WTC11 (cell line): Measurements from ENCODE around the gene ZEB2. TPM values are rescaled to one million over a fixed set of nuclear protein-coding genes. Genes with fewer than 3 reads are reported as not detected.
"Not testable (repeated sequence)": the region's sequence is repeated elsewhere in the genome, so short reads cannot be mapped to it uniquely, and the experiment has no call there.

Experiments
- ATAC-seq: fragments of 200-7000 bp; cut with Tn5 transposase; 2 replicates; pipeline ENCODE4 v1.10.0; 2021; ENCODE audit warnings: mild to moderate bottlenecking, moderate library complexity
- CTCF ChIA-PET: fragments of 300-600 bp; sonication (Branson Sonifier 250); formaldehyde crosslinking; loops from one replicate; lab custom pipeline; 2021; ENCODE audit warnings: antibody characterized with exemption; lab: Charles Lee
- POLR2A ChIA-PET: fragments of 350-600 bp; sonication (Branson Sonifier 250); formaldehyde crosslinking; loops from one replicate; lab custom pipeline; 2021; ENCODE audit warnings: antibody characterized with exemption; lab: Charles Lee
- DNase-seq: peaks from one replicate; pipeline ENCODE4 v3.0.0; 2021; ENCODE audit warnings: low spot score
- H3K27ac Mint-ChIP-seq: 2 replicates; pipeline ENCODE4 v1.8.0; 2021; ENCODE audit warnings: mixed read lengths
- H3K27me3 Mint-ChIP-seq: 2 replicates; pipeline ENCODE4 v1.8.0; 2021; ENCODE audit warnings: low read depth, mild to moderate bottlenecking, moderate library complexity, mixed read lengths
- H3K36me3 Mint-ChIP-seq: 2 replicates; pipeline ENCODE4 v1.8.0; 2021; ENCODE audit warnings: mixed read lengths
- H3K4me1 Mint-ChIP-seq: 2 replicates; pipeline ENCODE4 v1.8.0; 2022; ENCODE audit warnings: mixed read lengths
- H3K4me3 Mint-ChIP-seq: 2 replicates; pipeline ENCODE4 v1.8.0; 2021; ENCODE audit warnings: mild to moderate bottlenecking, moderate library complexity, mixed read lengths
- H3K9me3 Mint-ChIP-seq: 2 replicates; pipeline ENCODE4 v1.8.0; 2021; ENCODE audit warnings: mixed read lengths
- CBFB ChIP-seq: sonication (generic); formaldehyde crosslinking; IDR thresholded peaks from 2 replicates; pipeline ENCODE4 v1.8.1; 2022; ENCODE audit warnings: mild to moderate bottlenecking, low read depth, missing genetic modification reagents
- IRF1 ChIP-seq: sonication (generic); formaldehyde crosslinking; IDR thresholded peaks from 2 replicates; pipeline ENCODE4 v1.8.0; 2023; ENCODE audit warnings: missing genetic modification reagents
- JUN ChIP-seq: sonication (generic); formaldehyde crosslinking; IDR thresholded peaks from 2 replicates; pipeline ENCODE4 v1.8.0; 2023; ENCODE audit warnings: mild to moderate bottlenecking, missing genetic modification reagents
- NFATC4 ChIP-seq: fragments of 250-450 bp; sonication (Bioruptor Pico); IDR thresholded peaks from 2 replicates; pipeline ENCODE4 v1.9.0; 2021; ENCODE audit warnings: mild to moderate bottlenecking
- OVOL2 ChIP-seq: fragments of 250-450 bp; sonication (Bioruptor Pico); IDR thresholded peaks from 2 replicates; pipeline ENCODE4 v1.9.0; 2021; ENCODE audit warnings: mild to moderate bottlenecking, borderline replicate concordance
- SMAD4 ChIP-seq: sonication (generic); formaldehyde crosslinking; IDR thresholded peaks from 2 replicates; pipeline ENCODE4 v1.8.0; 2022; ENCODE audit warnings: mild to moderate bottlenecking, missing genetic modification reagents
- TEAD1 ChIP-seq: sonication (generic); formaldehyde crosslinking; IDR thresholded peaks from 2 replicates; pipeline ENCODE4 v1.8.0; 2022; ENCODE audit warnings: mild to moderate bottlenecking, missing genetic modification reagents
- USF1 ChIP-seq: sonication (generic); formaldehyde crosslinking; IDR thresholded peaks from 2 replicates; pipeline ENCODE4 v1.8.0; 2022; ENCODE audit warnings: mild to moderate bottlenecking, missing genetic modification reagents
- ZNF121 ChIP-seq: sonication (generic); formaldehyde crosslinking; IDR thresholded peaks from 2 replicates; pipeline ENCODE4 v1.8.0; 2023; ENCODE audit warnings: missing genetic modification reagents
- ZNF416 ChIP-seq: fragments of 250-450 bp; sonication (Bioruptor Pico); IDR thresholded peaks from 2 replicates; pipeline ENCODE4 v1.9.0; 2021; ENCODE audit warnings: mild to moderate bottlenecking, inconsistent platforms
- ZNF532 ChIP-seq: fragments of 250-450 bp; sonication (Bioruptor Pico); IDR thresholded peaks from 2 replicates; pipeline ENCODE4 v1.9.0; 2021; ENCODE audit warnings: mild to moderate bottlenecking, borderline replicate concordance
- total RNA-seq: library from RNA; stranded (reverse); gene quantifications from 3 replicates; pipeline ENCODE4 v1.2.3, GENCODE V29; 2021
- TF ChIP-seq, protein P1 (sequence below): sonication (generic); formaldehyde crosslinking; IDR thresholded peaks from 2 replicates; pipeline ENCODE4 v1.8.1; 2023; ENCODE audit warnings: mild to moderate bottlenecking, moderate library complexity, missing genetic modification reagents
- TF ChIP-seq, protein P2 (sequence below): fragments of 250-450 bp; sonication (Bioruptor Pico); IDR thresholded peaks from 2 replicates; pipeline ENCODE4 v1.9.0; 2021; ENCODE audit warnings: mild to moderate bottlenecking

The ZEB2 gene
- total RNA-seq, 1 experiment from 2014 or later, result 0.42 TPM

- Mint-ChIP-seq H3K4me3 (no peak overlapping the region), H3K9me3 (no peaks in the 10 kb centered on the region), H3K4me1 (peaks cover 19% of the 10 kb centered on the region), H3K27ac (no peak overlapping the region), H3K27me3 (no peaks in the 10 kb centered on the region; the same call in 1 of the 2 replicates), H3K36me3 (no peaks in the 10 kb centered on the region)
- no peak for DNase-seq
- no peak for ATAC-seq
- TF ChIP-seq SMAD4 (CRISPR knock-in tag) (no peak), NFATC4 (CRISPR knock-in tag) (no peak)
- ChIA-PET CTCF (interaction anchor here (0.6 kb wide), 2 partner anchors 8 to 964 kb away, joined by 3 read pairs; no protein-coding TSS in a partner anchor), POLR2A (no interaction called here)
Measured at GRCh38 chr2:144366825-144367429, 153.0 kb downstream of the ZEB2 start.

DNA sequence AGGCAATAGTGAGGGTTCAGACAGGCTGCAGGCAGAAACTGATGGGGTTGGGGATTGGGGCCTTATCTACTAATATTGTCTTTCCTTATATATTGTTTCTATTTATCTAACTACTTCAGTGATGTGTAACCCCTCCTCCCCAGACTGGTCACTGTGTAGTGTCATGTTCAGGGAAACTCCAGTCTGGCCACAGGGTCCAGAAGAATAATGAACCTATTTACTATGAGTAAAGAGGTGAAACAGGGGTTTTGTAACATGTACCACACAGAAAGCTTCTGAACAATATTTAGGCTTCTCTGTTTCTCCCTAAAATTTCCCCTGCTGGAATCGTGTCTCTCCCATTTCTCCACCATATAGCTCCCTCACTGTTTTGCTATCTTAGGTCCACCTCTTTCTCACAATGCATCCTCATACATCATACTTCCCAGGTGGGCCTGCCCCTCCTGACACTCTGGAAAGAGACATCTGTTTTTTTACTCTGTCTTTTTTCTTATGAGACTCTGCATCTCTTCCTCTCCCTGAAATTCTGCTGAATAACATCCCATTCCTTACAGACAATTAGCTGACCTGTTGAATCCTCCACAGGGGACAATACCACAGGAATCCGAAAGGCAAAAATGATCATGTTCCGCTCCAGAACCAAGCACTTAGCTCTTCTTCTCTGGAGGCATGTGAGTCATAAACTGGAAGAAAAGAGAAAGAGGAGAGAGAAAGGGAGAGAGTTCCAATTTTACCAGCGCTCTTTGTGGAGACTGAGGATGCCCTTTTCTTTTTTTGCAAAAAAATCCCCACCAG, 154.8 kb downstream of the ZEB2 start:
- no peaks in the 10 kb centered on the region; the same call in 1 of the 2 replicates for H3K27me3 Mint-ChIP-seq
- ChIA-PET POLR2A (no interaction called here), CTCF (no interaction called here)
- no peak for DNase-seq
- peaks cover 6% of the 10 kb centered on the region for H3K4me1 Mint-ChIP-seq
- H3K27ac Mint-ChIP-seq, result no peak overlapping the region
- H3K9me3 Mint-ChIP-seq, result no peaks in the 10 kb centered on the region
- no peaks in the 10 kb centered on the region for H3K36me3 Mint-ChIP-seq
- no peak for TF ChIP-seq IRF1 (CRISPR knock-in tag)
- TF ChIP-seq, protein P1, sequence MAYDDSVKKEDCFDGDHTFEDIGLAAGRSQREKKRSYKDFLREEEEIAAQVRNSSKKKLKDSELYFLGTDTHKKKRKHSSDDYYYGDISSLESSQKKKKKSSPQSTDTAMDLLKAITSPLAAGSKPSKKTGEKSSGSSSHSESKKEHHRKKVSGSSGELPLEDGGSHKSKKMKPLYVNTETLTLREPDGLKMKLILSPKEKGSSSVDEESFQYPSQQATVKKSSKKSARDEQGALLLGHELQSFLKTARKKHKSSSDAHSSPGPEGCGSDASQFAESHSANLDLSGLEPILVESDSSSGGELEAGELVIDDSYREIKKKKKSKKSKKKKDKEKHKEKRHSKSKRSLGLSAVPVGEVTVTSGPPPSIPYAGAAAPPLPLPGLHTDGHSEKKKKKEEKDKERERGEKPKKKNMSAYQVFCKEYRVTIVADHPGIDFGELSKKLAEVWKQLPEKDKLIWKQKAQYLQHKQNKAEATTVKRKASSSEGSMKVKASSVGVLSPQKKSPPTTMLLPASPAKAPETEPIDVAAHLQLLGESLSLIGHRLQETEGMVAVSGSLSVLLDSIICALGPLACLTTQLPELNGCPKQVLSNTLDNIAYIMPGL, result no peak
- no peak for TF ChIP-seq TEAD1 (CRISPR knock-in tag)
- no peak for TF ChIP-seq JUN (CRISPR knock-in tag)
- no peak overlapping the region for H3K4me3 Mint-ChIP-seq
- no peak for ATAC-seq

DNA sequence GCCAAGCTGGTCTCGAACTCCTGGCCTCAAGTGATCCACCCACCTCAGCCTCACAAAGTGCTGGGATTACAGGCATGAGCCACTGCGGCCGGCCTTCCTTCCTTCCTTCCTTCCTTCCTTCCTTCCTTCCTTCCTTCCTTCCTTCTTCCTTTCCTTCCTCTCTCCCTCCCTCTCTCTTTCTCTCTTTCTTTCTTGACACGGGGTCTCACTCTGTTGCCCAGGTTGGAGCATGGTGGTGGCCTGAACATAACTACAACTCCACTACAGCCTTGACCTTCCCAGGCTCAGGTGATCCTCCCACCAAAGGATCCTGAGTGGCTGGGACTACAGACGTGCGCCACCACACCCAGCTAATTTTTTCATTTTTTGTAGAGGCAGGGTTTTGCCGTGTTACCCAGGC, 155.7 kb downstream of the ZEB2 start:
- peak; percentile 57; the same call in 1 of the 2 replicates for TF ChIP-seq ZNF121 (CRISPR knock-in tag)
- TF ChIP-seq, all 79 proteins: peak for 1; not testable (repeated sequence) for 78
- CTCF ChIA-PET, ATAC-seq, H3K4me1 Mint-ChIP-seq, H3K36me3 Mint-ChIP-seq, H3K9me3 Mint-ChIP-seq, DNase-seq, H3K4me3 Mint-ChIP-seq, H3K27me3 Mint-ChIP-seq, H3K27ac Mint-ChIP-seq, POLR2A ChIA-PET: not testable (repeated sequence)

DNA sequence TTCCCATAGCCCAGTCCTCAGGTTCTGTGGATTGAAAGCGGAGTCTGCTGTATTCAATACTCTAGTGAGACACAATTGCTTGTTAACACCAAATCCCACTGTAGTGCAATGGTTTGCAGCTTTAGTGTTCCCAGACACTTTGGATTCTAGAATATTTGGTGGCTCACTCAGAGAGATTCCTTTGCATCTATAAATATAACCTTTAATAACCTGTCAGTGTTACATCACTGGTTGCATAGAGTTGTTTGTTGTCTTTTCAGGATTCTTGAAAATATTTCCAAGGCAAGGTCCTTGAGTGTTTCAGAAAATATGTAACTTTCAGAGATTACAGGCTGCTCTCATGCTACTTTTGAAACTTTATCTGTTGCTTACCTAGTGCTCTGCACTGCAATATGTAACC, 157.5 kb downstream of the ZEB2 start:
- H3K9me3 Mint-ChIP-seq, result no peaks in the 10 kb centered on the region
- no peak overlapping the region for H3K4me3 Mint-ChIP-seq
- DNase-seq, result no peak
- H3K27ac Mint-ChIP-seq, result no peak overlapping the region
- no peaks in the 10 kb centered on the region for H3K27me3 Mint-ChIP-seq
- no peak for TF ChIP-seq USF1 (CRISPR knock-in tag)
- ChIA-PET POLR2A (no interaction called here), CTCF (interaction anchor here (1.2 kb wide), 1 partner anchor 10 kb away, joined by 3 read pairs; no protein-coding TSS in a partner anchor)
- ATAC-seq, result no peak
- no peaks in the 10 kb centered on the region for H3K36me3 Mint-ChIP-seq
- peaks cover 10% of the 10 kb centered on the region for H3K4me1 Mint-ChIP-seq

GRCh38 chr2:144361742-144362141, 158.2 kb downstream of the ZEB2 start:
- no peak overlapping the region for H3K27ac Mint-ChIP-seq
- ATAC-seq (no peak), DNase-seq (no peak)
- no peaks in the 10 kb centered on the region for H3K9me3 Mint-ChIP-seq
- ChIA-PET CTCF (interaction anchor here (0.8 to 1.2 kb wide), 3 partner anchors 9 to 199 kb away, joined by 3 to 4 read pairs (median 3); no protein-coding TSS in a partner anchor), POLR2A (no interaction called here)
- H3K36me3 Mint-ChIP-seq, result no peaks in the 10 kb centered on the region
- H3K27me3 Mint-ChIP-seq, result no peaks in the 10 kb centered on the region
- no peak overlapping the region for H3K4me3 Mint-ChIP-seq
- H3K4me1 Mint-ChIP-seq, result peaks cover 10% of the 10 kb centered on the region
- TF ChIP-seq OVOL2 (CRISPR knock-in tag), result no peak
- TF ChIP-seq CBFB (CRISPR knock-in tag), result no peak
- TF ChIP-seq ZNF416 (CRISPR knock-in tag), result no peak
- no peak for TF ChIP-seq ZNF532 (CRISPR knock-in tag)
- TF ChIP-seq, protein P2, sequence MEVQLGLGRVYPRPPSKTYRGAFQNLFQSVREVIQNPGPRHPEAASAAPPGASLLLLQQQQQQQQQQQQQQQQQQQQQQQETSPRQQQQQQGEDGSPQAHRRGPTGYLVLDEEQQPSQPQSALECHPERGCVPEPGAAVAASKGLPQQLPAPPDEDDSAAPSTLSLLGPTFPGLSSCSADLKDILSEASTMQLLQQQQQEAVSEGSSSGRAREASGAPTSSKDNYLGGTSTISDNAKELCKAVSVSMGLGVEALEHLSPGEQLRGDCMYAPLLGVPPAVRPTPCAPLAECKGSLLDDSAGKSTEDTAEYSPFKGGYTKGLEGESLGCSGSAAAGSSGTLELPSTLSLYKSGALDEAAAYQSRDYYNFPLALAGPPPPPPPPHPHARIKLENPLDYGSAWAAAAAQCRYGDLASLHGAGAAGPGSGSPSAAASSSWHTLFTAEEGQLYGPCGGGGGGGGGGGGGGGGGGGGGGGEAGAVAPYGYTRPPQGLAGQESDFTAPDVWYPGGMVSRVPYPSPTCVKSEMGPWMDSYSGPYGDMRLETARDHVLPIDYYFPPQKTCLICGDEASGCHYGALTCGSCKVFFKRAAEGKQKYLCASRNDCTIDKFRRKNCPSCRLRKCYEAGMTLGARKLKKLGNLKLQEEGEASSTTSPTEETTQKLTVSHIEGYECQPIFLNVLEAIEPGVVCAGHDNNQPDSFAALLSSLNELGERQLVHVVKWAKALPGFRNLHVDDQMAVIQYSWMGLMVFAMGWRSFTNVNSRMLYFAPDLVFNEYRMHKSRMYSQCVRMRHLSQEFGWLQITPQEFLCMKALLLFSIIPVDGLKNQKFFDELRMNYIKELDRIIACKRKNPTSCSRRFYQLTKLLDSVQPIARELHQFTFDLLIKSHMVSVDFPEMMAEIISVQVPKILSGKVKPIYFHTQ (CRISPR knock-in tag), result no peak
